ENCODE measurements around the gene VCAN.

Gene VCAN

GRCh38 chr5:83507431-83507830 is 35.9 kb downstream of the VCAN start:
- DNase-seq: no peak

GRCh38 chr5:83509540-83509939 is 38.0 kb downstream of the VCAN start:
- DNase-seq: no peak

DNA sequence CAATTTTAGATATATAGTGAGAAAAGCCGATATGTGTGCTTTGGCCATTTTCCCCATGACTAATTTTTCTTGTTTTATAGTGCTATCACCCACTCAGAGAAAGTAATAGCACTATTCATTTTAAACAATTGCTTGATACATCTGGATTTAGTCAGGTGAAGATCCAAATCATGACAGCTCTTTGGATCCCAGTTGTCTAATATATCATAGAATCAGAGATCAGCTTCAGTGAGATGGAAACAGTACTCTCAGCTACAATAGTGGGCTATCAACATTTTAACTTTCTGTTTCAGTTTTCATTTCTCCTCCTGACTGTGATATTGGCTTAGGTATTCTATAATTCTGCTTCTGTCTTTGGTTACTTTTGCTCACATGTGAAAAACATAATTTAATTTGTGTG is 38.7 kb downstream of the VCAN start:
- DNase-seq: no peak

DNA sequence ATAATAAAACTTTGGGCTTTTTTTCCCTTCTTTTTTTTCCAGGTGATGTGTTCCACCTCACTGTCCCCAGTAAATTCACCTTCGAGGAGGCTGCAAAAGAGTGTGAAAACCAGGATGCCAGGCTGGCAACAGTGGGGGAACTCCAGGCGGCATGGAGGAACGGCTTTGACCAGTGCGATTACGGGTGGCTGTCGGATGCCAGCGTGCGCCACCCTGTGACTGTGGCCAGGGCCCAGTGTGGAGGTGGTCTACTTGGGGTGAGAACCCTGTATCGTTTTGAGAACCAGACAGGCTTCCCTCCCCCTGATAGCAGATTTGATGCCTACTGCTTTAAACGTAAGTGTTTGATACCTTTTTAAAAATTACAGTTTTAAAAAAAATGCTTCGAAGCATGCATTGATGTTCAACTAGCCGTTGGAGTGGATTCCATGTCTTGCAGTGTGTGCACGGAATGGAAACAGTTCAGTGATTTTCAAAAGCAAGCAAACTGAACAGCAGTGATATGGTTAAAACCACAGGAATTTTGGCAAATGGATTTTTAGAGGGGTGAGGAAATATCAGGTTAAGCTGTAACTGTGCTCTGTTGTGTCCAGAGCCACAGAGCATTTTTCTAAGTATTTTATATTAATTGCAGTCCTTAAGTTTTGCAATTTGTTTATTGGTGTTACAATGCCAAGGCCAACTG is 40.7 kb downstream of the VCAN start:
- no peak for DNase-seq

DNA sequence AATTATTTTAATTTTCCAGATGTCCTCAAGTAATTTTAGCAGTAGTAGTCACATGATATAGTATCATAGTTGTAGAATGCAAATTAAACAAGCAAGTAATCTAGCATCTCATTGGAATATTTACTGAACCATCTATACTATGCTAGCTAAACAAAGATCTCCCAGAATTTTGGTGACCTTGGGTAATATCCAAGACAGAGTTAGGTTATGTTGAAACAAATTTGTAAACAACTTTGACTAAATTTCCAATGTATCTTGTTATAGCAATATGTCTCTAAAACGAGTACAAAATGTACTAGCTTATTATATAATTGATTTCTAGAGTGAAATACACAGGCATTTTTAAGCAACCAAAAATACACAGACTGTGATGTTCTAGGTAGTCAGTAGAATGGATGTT is 41.5 kb downstream of the VCAN start:
- no peak for DNase-seq

DNA sequence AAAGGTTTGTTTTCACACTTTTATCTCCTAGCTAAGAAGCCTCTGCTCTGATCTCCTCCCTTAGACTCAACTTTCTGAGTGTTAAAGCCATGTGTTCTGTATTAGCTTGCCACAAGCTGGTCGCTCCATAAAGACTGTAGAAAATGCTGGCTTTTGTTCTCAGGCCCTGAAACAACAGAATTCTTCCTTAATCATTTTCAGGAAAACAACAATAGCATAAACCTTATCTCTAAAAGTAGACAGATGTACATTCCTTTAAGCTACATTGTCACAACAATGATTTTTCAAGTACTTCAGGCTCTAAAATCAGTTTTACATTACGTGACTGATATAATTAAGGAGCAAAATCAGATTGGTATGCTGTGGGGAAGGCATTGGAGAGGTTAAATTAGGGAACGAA is 41.9 kb downstream of the VCAN start:
- no peak for DNase-seq

- no peak for DNase-seq
Observed at GRCh38 chr5:83516377-83516776, 44.8 kb downstream of the VCAN start.

GRCh38 chr5:83517072-83517687 is 45.6 kb downstream of the VCAN start:
- no peak for DNase-seq

DNA sequence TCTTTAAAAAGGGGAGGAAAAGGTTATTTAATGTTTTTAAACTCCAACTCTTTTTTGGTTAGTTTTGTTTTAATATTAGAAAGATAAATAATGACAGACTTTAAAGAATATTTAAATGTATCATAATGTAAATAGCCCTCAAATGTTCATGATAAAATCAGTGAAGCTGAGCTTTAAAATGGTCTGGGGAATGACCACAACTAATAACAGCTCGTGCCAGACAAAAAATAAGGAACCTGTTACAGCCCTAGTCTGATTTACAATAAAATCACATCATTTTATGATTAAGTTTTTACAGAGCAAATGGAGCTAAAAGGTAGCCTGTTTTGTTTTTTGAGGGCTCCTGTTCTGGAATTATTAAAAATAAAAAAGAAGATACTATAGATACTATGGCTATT is 46.1 kb downstream of the VCAN start:
- no peak for DNase-seq

GRCh38 chr5:83518319-83519061 is 46.9 kb downstream of the VCAN start:
- no peak for DNase-seq

- DNase-seq: no peak
Observed at GRCh38 chr5:83522446-83522845, 50.9 kb downstream of the VCAN start.

DNA sequence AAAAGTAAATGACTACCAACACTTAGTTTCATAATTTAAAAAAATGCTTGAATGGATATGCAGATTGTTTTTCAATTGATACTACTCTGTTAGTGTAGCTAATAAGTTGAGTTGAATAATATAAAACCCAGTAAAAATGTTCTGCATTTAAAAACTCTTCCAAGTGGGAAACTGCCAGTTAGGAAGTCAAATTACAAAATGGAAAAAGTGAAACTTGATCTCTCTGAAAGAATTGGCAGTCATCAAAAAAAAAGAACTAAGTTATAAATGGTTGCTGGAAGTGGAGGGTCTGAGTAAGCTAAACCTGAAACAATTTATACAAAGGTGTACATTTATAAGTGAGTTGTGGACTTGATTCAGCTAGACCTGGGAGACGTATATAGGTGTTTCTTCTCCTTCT is 52.4 kb downstream of the VCAN start:
- no peak for DNase-seq

DNA sequence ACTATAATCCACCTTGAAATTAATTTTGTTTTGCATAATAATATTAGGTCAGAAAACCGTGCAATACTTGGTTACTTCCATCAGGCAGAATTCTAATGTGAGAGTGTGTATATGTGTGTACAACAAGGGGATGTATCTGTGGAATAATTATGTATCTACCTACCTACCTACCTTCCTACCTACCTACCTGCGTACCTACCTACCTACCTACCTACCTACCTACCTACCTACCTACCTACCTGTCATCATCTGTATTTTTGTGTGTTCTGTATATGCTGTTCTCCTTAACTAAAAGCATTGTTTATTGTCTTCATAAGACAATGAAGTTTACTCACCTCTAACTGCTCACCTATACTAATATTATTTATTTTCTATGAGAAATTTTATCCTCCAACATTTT is 52.8 kb downstream of the VCAN start:
- DNase-seq: no peak

DNA sequence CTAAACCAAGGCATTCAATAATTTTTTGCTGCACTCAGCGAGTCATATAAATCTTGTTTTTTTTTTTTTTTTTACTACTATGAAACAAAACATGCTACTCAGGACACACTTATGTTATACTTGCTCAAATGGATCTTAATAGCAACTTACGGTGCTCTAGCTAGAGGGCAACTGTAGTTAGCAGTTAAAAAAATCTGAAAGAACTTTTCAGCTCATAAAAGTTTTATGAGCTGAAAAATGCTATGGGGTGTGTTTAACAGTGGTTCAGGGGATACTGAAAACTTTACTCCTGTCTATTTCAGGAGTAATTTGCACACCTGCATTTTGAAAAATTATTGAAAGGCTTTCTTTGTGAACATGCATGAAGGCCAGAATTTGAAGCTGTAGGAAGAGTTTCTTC is 53.4 kb downstream of the VCAN start:
- no peak for DNase-seq

DNA sequence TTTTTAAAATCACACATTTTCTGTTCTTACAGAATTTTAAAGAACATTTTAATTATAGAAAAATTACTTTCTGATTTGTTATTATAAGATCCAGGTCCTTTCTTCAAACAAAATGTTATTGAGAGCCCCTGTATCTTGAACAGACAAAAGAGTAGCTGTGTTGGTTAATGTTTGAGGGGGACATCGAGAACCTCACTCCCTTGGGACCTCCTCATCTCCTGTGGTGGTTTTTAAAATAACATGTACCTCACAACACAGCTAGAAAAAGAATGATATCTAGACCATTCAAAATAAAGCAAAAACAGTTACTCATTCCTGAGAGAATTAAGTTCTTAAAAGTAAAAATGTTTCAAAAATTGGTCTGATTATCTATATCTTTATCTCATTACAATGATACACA is 54.7 kb downstream of the VCAN start:
- no peak for DNase-seq

DNA sequence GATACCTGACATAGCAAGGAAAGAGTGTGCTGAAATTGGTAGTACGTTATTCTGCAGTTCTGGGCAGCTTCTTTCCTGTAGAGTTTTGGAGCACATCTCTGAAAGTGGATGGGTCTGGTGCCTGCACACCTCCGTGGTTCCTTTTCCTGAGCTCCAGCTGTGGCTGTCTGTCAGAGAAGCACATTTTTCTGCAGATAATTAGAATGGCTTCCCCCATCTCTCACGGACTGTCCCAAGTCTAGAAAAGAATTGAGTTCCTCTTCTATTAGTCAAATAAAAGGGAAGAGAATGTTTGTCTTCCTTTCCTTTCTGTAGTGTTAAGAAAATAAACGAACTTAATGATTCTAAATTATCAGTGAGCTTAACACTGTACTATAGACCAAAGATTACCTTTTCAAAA is 55.7 kb downstream of the VCAN start:
- DNase-seq: no peak

- no peak for DNase-seq
Observed at GRCh38 chr5:83527722-83528438, 56.3 kb downstream of the VCAN start.

GRCh38 chr5:83528439-83528769 is 56.9 kb downstream of the VCAN start:
- no peak for DNase-seq

- DNase-seq: no peak
Observed at GRCh38 chr5:83530193-83530592, 58.6 kb downstream of the VCAN start.

GRCh38 chr5:83531661-83532060 is 60.1 kb downstream of the VCAN start:
- DNase-seq: no peak

DNA sequence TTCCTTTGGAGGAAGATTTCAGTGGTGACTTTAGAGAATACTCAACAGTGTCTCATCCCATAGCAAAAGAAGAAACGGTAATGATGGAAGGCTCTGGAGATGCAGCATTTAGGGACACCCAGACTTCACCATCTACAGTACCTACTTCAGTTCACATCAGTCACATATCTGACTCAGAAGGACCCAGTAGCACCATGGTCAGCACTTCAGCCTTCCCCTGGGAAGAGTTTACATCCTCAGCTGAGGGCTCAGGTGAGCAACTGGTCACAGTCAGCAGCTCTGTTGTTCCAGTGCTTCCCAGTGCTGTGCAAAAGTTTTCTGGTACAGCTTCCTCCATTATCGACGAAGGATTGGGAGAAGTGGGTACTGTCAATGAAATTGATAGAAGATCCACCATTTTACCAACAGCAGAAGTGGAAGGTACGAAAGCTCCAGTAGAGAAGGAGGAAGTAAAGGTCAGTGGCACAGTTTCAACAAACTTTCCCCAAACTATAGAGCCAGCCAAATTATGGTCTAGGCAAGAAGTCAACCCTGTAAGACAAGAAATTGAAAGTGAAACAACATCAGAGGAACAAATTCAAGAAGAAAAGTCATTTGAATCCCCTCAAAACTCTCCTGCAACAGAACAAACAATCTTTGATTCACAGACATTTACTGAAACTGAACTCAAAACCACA is 67.4 kb downstream of the VCAN start:
- DNase-seq: no peak

GRCh38 chr5:83539463-83539790 is 67.9 kb downstream of the VCAN start:
- no peak for DNase-seq

GRCh38 chr5:83540105-83540504 is 68.6 kb downstream of the VCAN start:
- DNase-seq: no peak

Measured in NCI-H1694 treated with DMSO at 0.1 percent for 48 hours (cell line).